ENCODE results near the gene NUBPL.
"Not testable (repeated sequence)": the region's sequence is repeated elsewhere in the genome, so short reads cannot be mapped to it uniquely, and the experiment has no call there.

NUBPL gene

GRCh38 chr14:31578792-31579501, 17.7 kb downstream of the NUBPL start:
- DNase-seq, result no peak

- no peak for DNase-seq
These were observed 19.0 kb downstream of the NUBPL start for GRCh38 chr14:31580234-31580633.

GRCh38 chr14:31582286-31582691, 21.1 kb downstream of the NUBPL start:
- no peak for DNase-seq

GRCh38 chr14:31582836-31583452, 21.7 kb downstream of the NUBPL start:
- no peak for DNase-seq

DNA sequence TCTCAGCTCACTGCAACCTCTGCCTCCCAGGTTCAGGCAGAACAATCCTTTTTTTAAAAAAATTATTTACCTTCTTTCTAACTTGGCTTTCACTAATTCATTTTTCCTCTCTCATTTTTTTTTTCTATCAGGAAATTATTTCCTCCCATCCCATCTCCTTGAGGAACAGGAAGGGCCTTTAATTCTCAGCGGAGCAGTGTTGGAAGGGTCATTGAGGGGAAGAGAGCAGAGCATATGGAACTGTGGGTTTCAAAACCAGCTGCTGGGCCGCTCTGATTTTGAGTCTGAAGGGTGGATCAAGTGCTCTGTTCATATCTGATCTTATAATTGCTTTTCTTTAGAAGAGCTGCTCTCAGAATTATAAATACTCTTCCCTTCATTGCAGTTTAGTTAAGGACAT, 29.0 kb downstream of the NUBPL start:
- DNase-seq, result no peak

DNA sequence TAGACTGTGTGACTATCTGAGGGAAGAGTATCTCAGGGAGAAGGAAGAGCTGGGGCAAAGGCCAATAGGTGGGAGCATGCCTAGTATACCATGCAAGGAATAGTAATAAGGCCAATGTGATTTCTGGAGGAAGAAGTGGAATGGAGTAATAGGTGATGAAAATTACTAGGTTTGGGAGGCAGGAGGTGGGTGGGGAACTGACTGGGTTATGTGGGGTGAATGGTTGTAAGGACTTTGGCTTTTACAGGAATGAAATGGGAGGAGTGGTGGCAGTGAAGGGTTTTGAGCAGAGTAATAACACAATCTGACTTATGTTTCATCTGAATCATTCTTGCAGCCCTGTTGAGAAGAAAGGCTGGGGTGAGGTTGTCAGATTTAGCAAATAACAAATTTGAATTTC, 30.9 kb downstream of the NUBPL start:
- DNase-seq, result no peak

- DNase-seq, result no peak
These were observed 31.4 kb downstream of the NUBPL start for GRCh38 chr14:31592631-31593030.

DNA sequence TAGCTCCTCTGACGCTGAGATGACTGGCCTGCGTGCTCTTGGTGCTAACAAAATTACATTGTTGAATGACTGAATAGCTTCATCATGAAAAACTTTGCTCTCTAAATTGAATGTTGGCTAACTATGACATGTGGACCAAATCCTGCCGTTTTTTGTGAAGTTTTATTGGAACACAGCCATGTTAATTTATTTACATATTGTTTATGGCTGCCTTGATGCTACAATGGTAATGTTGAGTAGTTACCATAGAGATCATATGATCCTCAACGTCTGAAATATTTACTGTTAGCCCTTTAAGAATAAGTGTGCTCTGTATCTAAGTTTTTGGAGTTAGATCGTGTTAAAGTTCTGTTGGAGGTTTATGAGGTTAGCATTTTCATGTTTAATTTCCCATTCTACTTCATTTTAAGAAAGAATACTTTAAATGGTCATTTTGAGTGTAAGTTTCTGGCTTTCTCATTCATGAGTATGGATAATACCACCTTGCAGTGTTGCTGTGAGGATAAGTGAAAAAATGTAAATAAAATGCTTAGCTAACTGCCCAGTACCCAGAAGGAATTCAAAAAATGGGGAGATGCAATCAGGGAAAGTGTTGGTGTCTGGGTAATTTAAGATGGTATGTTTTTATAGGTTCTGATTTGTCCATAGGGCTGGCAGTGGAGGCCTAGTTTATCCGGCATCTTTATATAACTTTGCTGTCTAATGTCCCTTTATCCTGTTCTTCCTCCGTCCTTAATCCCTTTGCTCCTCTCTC, 35.3 kb downstream of the NUBPL start:
- DNase-seq, result no peak

GRCh38 chr14:31605702-31606101, 44.5 kb downstream of the NUBPL start:
- DNase-seq, result no peak

DNA sequence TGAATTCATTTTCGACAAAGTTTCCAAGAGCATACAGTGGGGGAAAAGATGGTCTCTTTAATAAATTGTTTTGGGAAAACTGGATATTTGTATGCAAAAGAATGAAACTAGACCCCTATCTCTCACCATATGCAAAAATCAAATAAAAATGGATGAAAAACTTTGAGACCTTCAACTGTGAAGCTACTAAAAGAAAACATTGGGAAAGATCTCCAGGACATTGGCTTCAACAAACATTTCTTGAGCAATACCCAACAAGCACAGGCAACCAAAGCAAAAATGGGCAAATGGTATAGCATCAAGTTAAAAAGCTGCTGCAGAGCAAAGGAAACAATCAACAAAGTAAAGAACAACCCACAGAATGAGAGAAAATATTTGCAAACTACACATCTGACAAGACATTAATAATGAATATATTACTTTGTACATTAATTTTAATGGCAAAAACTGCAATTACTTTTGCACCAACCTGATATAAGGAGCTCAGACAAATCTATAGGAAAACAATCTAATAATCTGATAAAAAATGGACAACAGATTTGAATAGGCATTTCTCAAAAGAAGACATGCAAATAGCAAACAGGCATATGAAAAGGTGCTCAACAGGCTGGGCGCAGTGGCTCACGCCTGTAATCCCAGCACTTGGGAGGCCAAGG, 50.7 kb downstream of the NUBPL start:
- no peak for DNase-seq

DNA sequence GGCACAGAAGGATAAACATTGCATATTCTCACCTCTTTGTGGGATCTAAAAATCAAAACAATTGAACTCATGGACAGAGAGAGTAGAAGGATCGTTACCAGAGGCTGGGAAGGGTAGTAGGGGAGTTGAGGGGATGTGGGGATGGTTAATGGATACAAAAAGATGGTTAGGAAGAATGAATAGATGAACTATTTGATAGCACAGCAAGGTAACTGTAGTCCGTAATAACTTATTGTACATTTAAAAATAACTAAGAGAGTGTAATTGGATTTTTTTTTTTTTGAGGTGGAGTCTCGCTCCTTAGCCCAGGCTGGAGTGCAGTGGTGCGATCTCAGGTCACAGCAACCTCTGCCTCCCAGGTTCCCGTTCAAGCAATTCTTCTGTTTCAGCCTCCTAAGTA, 52.0 kb downstream of the NUBPL start:
- no peak for DNase-seq

GRCh38 chr14:31618884-31619283, 57.7 kb downstream of the NUBPL start:
- not testable (repeated sequence) for DNase-seq

DNA sequence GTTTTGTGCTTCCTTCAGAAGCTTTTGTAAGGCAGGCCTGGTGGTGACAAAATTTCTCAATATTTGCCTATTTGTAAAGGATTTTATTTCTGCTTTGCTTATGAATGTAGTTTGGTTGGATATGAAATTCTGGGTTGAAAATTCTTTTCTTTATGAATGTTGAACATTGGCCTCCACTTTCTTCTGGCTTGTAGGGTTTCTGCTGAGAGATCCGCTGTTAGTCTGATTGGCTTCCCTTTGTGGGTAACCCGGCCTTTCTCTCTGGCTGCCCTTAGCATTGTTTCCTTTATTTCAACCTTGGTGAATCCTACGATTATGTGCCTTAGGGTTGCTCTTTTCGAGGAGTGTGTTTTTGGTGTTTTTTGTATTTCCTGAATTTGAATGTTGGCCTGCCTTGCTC, 58.2 kb downstream of the NUBPL start:
- no peak for DNase-seq

GRCh38 chr14:31620898-31621297, 59.7 kb downstream of the NUBPL start:
- DNase-seq, result not testable (repeated sequence)

- no peak for DNase-seq
These were observed 60.9 kb downstream of the NUBPL start for GRCh38 chr14:31622060-31622459.

GRCh38 chr14:31652900-31653299, 91.7 kb downstream of the NUBPL start:
- not testable (repeated sequence) for DNase-seq

DNA sequence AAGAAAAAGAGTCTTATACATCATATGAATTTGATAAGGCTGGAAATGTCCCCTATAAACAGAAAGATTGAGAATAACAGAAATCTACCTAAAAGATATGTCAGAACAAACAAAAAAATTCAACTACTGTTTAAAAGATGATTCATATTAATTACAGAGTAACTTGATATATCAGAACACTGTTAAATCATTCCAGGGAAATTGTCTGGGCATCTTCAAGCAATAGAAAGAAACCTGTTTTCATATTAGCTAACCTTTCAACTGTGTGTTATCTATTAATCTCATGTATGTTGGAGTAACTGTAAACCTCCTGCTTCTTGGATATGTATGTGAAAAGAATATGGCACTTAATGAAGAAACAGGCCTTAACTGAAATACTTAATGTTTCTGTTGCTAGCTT, 96.7 kb downstream of the NUBPL start:
- no peak for DNase-seq

- no peak for DNase-seq
These were observed 98.1 kb downstream of the NUBPL start for GRCh38 chr14:31659278-31659677.

- DNase-seq, result no peak
These were observed 99.0 kb downstream of the NUBPL start for GRCh38 chr14:31660191-31660590.

GRCh38 chr14:31660728-31661127, 99.5 kb downstream of the NUBPL start:
- DNase-seq, result no peak

DNA sequence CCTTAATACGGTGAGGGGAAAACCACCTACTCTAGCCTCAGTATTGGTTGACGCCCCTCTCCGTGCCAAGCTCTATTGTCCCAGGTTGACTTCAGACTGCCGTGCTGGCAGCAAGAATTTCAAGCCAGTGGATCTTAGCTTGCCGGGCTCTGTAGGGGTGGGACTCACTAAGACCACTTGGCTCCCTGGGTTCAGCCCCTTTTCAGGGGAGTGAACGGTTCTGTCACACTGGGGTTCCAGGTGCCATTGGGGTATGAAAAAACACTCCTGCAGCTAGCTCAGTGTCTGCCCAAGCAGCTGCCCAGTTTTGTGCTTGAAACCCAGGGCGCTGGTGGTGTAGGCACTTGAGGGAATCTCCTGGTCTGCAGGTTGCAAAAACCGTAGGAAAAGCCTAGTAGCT, 107.1 kb downstream of the NUBPL start:
- no peak for DNase-seq

GRCh38 chr14:31672709-31673108, 111.5 kb downstream of the NUBPL start:
- no peak for DNase-seq

- no peak for DNase-seq
These were observed 115.8 kb downstream of the NUBPL start for GRCh38 chr14:31677052-31677451.

GRCh38 chr14:31677630-31678029, 116.4 kb downstream of the NUBPL start:
- DNase-seq, result no peak

Data from activated gamma-delta T cell (primary cell).